Neural progenitor cell (in vitro differentiated cells): ENCODE data around the gene GFM2.

Experiments used
- EZH2 ChIP-seq: fragments of 200-600 bp; sonication (generic); IDR thresholded peaks from 2 replicates; pipeline ENCODE4 v1.6.1; 2017; ENCODE audit warnings: antibody characterized with exemption, mild to moderate bottlenecking, moderate library complexity
- TF ChIP-seq, protein P1 (sequence below): fragments of 200-600 bp; sonication (generic); IDR thresholded peaks from 2 replicates; pipeline ENCODE4 v1.5.1; 2017; ENCODE audit warnings: antibody characterized with exemption, mild to moderate bottlenecking

DNA sequence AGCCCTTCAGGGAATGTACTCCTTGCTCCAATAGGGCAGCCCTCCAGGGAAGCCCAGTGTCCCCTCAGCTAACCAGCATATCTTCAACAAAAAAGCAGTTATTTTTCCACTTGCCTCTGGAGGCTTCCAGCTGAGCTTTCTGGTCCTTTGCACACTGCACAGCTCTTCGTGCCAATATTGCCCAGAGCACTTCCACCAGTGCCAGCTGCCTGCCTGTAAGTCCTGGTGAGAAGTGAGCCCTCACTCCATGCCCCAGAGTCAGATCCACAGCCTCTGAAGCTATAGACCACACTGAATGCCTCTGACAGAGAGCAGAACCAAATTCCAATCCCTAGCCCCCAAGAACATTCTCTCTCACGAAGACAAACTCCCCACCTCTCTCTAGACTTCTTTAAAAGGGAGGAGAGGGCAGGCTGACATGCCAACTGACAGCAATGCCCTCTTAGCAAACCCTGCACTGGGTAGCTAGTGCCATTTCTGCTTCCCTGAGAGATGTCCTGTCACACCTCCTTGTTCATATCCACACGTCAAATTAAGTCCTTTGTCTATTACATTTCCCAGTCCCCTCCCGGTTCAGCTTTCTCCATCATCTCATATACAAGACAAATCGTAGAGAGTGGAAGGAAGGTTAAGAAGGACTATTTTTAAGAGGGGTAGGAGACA, 94.6 kb downstream of the GFM2 start:
- TF ChIP-seq, protein P1, sequence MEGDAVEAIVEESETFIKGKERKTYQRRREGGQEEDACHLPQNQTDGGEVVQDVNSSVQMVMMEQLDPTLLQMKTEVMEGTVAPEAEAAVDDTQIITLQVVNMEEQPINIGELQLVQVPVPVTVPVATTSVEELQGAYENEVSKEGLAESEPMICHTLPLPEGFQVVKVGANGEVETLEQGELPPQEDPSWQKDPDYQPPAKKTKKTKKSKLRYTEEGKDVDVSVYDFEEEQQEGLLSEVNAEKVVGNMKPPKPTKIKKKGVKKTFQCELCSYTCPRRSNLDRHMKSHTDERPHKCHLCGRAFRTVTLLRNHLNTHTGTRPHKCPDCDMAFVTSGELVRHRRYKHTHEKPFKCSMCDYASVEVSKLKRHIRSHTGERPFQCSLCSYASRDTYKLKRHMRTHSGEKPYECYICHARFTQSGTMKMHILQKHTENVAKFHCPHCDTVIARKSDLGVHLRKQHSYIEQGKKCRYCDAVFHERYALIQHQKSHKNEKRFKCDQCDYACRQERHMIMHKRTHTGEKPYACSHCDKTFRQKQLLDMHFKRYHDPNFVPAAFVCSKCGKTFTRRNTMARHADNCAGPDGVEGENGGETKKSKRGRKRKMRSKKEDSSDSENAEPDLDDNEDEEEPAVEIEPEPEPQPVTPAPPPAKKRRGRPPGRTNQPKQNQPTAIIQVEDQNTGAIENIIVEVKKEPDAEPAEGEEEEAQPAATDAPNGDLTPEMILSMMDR, result no peak
- TF ChIP-seq EZH2, result no peak
